Superior temporal gyrus (tissue), 1 donor: ENCODE data around the gene CIITA.

Source experiments
- DNase-seq: peaks from one replicate; pipeline ENCODE4 v3.0.0-alpha.2; 2016; ENCODE audit errors: extremely low spot score

Gene CIITA

DNA sequence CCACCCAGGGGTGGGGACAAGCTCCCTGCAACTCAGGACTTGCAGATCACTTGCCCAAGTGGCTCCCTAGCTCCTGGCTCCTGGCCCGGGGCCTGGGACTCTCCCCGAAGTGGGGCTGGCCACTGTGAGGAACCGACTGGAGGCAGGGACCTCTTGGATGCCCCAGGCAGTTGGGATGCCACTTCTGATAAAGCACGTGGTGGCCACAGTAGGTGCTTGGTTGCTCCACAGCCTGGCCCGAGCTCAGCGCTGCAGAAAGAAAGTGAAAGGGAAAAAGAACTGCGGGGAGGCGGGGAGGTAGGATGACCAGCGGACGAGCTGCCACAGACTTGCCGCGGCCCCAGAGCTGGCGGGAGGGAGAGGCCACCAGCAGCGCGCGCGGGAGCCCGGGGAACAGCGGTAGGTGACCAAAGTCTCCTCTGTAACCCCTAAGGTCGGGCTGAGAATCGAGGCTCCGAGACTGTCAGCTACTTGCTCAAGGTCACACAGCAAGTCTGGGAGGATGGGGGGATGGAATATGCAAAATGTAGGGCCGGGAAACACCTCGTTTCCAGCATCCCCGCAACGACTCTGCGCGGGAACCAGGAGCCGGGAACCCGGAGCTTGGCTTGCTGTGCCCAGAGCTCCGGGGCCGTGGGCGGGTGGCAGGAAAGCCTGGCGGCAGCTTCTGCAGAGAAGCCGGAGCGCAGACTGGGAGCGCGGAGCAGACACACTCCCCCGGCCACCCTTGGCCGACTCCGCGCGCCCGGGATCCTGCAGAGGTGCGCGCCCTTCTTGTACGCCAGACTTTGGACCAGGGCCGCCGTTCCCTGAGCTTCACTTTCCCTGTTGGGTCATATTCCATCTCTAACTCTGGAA is 1.9 kb downstream of the CIITA start:
- DNase-seq: no peak

DNA sequence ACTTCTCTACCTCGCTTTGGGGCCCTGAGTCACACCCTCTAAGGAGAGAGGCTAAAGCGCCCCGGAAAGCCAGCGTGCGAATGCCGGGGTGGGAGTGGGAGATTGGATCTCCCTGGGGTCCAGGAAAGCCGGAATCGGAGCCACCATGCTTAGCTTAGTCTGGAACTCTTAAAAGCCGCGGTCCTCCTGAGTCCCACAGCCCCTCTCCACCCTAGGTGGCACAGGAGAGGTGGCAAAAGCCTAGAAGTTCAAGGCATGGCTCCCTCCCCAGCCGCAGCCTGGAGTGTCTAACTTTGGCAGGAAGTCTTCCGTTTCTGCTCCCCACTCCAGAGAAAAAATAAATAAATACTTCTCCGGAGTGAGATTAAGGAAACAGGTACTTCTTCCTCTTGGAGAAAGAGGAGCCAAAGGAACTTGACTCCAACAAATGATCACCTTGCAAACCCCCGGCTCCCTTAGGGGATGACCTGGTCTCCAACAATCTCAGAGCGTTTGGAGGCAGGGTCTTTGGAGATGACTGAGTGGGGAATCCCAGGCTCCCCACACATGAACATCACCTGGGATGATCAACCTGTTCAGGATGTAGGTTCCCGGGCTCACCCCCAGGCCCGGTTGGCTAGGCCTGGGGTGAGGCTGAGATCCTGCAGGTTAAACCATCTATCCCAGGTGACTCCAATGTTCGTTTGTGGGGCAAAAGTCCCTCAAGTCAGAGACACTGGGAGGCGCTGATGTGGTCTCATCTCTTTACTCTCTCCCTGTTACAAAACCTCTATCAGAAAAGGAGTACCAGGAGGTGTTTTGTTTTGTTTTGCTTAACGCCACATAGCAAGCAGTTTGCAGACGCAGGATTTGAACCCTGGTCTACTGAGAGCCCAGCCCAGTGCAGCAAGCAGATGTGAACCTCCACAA is 2.9 kb downstream of the CIITA start:
- DNase-seq: no peak

DNA sequence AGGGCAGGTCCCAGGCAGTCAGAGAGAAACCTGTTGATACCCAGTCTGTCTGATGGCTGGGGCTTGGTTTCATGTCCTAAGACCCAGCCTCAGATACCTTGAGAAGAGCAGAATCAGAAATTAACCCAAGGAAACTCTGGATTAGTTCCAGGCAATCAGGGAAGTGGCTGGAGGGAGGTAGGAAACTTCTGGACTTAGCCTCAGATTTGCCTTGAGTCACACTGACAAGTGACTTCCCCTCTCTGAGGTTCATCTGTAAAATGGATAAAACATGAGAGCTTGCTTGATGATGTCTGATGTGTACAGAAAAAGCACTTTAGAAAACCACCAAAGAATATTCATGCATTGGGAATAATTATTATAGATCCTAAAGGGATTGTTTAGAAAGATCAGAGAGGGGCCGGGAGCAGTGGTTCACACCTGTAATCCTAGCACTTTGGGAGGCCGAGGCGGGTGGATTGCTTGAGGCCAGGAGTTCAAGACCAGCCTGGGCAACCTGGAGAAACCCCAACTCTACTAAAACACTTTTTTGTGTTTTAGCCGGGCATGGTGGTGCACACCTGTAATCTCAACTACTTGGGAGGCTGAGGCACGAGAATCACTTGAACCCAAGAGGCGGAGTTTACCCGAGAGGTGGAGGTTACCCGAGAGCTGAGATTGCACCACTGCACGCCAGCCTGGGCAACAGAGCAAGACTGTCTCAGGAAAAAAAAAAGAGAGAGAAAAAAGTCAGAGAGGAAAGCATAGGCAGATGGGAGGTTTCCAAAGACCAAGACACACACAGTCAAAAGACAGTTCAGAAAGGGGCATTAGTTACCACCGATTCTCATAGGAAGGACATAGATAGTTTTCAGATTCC is 3.8 kb downstream of the CIITA start:
- no peak for DNase-seq

DNA sequence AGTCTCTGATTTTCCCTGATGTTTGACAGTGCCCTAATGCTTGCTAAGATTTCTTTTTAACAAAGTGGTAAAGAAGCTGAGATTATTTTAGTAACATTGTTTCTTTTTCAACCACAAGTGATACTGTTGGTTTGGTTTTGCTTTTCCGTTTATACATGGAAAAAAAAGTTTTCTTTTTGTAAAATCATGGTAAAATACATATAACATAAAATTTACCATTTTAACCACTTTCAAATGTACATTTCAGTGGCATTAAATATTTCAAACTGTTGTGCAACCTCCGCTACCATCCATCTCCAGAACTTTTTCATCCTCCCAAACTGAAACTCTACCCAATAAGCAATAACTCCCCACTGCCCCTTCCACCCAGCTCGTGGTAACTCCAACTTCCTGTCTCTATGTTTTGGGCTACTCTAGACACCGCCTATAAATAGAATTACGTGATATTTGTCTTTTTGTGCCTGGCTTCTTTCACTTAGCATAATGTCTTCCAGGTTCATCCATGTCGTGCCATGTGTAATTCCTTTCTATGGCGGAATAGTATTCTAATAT is 4.6 kb downstream of the CIITA start:
- DNase-seq: no peak

DNA sequence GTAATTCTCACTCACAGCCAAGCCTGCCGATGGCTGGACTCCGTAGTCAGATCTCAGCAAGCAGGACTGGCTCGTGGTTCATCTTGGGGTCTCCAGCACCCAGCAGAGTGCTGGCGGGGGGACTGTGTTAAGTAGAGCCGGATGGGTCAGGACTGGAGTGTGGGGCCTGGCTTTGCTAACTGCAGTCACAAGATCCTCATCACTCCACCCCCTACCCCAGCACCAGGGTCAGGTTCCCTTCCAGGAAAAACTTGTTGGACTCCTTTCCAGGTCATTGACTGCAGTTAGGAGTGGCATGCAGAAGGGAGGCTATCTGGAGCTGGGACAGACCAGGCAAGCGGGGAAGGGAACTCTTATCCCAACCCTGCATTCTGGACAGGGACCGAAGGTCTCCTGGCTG is 6.0 kb downstream of the CIITA start:
- DNase-seq: no peak

DNA sequence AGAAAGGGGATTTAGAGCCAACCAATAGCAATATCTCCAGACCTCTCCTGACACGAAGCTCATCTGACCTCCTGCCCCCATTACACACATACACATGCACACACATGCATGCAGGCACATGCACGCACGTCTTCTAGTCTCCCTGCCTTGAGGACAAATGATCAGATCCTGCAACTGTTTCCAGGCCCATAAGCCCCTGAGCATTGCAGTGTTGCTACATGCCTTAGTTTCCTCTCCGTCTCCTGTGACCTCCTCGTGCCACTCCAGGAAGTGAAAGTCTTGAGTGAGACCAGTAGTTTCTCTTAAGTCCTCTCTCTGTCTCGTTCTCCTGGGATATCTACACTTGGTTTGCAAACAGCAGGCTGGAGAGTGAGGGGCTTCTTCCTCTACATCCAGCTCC is 8.2 kb downstream of the CIITA start:
- no peak for DNase-seq

DNA sequence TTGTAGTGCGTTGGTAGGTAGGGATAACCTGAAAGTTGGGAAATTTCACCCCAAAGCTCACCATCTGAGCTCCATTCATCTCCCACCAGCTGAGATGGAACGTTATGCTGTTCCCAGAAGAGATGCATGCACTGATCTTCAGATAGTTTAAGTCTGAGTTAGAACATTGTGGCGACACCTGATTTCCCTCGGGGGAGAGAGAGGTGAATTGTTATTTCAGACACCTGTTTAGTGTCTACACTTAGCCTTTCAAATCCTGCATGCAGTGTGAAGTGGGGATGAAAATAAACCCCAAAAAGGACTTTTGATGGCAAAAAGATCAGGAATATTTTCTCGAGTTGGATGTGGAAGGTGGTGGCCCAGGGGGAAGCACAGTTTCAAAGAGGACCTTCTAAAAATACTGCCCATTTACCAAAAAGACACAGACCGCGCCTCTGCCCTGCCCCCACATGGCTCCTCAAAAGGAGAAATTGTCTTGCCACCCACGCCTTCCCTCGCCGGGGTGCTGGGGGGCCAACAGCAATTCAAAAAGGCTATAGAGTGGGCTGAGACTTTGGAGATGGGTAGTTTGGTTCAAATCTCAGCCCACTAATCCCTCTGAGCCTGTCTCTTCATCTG is 11.4 kb downstream of the CIITA start:
- no peak for DNase-seq

DNA sequence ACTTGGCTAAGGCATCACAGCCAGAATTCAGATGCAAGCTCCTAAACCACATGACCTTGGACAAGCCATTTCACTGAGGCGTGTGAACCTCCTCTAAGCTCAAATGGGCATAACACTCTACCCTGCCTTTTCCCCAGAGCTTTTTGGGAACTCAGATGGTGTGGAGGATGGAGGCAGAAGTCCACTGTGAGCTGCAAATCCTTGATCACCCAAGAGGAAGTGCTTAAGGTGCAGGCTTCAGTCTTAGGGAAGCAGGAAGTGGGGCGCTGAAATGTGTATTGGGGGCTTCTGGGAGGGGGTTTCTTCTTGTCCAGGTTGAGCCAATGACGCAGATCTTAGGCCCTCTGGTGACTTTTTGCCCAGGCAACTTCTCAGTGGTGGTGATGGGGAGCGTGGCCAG is 12.9 kb downstream of the CIITA start:
- DNase-seq: no peak

DNA sequence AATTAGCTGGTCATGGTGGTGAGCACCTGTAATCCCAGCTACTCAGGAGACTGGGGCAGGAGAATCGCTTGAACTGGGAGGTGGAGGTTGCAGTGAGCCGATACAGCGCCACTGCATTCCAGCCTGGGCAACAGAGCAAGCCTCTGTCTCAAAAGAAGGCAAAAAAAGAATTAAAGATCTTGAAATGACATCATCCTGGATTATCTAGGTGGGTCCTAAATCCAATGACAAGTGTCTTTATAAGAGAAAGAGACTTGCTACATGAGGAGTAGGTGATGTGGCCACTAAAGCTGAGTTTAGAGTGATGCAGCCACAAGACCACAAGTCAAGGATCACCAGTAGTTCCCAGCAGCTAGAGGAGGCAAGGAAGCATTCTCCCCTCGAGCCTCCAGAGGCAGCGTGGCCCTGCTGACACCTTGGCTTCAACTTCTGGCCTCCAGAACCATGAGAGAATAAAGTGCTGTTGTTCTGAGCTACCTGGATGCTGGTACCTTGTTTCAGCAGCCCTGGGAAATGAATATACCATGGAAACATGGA is 15.8 kb downstream of the CIITA start:
- DNase-seq: no peak

DNA sequence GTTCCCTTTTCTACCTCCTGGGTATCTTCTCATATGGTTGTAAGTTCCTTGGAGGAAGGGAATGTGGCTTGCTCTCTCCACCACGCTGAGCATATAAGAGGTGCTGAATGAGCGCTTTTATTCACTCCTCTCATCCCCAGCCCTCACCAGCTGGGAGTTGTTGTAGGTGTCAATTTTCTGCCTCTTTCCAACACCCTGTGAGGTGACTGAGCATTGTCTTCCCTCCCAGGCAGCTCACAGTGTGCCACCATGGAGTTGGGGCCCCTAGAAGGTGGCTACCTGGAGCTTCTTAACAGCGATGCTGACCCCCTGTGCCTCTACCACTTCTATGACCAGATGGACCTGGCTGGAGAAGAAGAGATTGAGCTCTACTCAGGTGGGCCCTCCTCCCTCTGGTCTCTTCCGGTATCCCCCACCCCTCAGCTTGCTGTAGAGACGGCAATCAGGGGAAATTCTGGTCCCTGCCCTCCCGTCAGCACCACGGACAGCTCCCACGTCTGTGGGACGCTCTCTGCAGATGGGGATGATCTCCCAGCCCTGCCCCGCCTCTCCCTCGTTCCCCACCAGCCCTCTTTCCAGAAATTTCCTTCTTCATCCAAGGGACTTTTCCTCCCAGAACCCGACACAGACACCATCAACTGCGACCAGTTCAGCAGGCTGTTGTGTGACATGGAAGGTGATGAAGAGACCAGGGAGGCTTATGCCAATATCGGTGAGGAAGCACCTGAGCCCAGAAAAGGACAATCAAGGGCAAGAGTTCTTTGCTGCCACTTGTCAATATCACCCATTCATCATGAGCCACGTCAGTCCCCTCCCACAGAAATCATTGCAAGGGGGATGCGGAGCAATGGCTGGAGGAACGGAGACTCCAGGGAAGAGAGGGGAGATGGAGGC is 18.3 kb downstream of the CIITA start:
- DNase-seq: no peak

DNA sequence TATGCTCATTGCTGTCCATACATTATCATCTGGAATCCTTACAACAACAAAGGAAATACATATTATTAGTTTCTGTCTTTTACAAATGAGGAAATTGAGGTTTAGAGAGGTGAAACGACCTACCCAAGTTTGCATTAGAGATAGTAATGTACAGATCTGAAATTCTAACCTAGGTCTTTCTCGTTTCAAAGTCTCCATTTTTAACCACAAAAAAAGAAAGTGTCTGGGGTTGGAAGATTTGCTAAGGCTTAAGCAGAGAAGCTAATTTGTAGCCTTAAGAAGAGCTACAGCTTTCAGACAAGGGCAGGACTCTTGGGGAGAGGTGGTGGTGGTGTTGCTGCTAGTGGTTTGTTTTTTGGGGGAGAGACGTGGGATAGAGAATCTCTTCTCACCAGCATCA is 19.2 kb downstream of the CIITA start:
- DNase-seq: no peak

DNA sequence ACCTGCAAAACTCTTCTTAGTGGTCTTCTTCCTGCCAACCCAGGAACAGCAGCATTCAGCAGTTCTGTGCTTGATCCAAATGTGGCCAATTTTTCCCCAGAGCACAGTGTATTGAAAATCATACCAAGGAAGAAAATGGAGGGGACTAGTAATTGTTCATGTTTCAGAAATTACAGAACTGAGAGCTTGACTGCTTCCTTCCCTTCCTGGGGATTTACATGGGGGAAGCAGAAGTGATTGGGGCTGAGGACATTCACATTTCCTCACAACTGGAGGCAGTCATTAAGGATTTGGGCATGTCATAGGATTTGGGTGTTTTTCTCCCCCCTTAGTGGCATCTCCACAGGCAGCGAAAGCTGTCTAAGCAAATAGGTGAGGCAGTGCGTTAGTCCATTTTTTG is 19.7 kb downstream of the CIITA start:
- DNase-seq: no peak

DNA sequence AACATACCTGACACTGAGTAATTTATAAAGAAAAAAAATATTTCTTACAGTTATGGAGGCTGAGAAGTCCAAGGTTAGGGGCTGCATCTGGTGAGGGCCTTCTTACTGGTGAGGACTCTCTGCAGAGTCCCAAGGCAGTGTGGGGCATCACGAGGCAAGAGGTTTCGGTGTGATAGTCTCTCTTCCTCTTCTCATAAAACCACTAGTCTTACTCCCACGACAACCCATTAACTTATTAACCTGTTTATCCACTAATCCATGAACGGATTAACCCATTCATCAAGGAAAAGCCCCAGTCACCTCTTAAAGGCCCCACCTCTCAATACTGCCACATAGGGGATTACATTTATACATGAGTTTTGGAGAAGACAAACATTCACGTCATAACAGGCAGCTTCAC is 20.1 kb downstream of the CIITA start:
- DNase-seq: no peak

DNA sequence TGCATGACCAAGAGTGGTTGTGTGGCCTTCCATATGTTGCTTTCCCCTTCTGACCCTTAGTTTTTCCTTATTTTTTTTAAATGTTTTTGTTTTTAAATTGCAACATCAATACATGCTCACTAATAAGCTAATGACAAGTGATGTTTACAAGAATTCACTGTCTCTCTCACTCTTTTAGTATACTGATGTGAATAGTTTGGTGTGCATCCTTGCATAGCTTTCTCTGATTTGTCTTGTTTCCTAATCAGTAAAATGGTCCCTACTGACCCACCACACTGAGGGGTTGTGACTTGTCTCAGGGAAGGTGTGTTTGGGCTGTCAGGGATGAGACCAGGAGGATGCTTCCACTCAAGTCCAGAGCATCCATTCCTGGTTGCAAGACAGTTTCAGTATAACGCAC is 26.0 kb downstream of the CIITA start:
- DNase-seq: no peak

DNA sequence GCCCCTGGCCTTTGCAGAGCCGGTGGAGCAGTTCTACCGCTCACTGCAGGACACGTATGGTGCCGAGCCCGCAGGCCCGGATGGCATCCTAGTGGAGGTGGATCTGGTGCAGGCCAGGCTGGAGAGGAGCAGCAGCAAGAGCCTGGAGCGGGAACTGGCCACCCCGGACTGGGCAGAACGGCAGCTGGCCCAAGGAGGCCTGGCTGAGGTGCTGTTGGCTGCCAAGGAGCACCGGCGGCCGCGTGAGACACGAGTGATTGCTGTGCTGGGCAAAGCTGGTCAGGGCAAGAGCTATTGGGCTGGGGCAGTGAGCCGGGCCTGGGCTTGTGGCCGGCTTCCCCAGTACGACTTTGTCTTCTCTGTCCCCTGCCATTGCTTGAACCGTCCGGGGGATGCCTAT is 29.5 kb downstream of the CIITA start:
- DNase-seq: no peak

DNA sequence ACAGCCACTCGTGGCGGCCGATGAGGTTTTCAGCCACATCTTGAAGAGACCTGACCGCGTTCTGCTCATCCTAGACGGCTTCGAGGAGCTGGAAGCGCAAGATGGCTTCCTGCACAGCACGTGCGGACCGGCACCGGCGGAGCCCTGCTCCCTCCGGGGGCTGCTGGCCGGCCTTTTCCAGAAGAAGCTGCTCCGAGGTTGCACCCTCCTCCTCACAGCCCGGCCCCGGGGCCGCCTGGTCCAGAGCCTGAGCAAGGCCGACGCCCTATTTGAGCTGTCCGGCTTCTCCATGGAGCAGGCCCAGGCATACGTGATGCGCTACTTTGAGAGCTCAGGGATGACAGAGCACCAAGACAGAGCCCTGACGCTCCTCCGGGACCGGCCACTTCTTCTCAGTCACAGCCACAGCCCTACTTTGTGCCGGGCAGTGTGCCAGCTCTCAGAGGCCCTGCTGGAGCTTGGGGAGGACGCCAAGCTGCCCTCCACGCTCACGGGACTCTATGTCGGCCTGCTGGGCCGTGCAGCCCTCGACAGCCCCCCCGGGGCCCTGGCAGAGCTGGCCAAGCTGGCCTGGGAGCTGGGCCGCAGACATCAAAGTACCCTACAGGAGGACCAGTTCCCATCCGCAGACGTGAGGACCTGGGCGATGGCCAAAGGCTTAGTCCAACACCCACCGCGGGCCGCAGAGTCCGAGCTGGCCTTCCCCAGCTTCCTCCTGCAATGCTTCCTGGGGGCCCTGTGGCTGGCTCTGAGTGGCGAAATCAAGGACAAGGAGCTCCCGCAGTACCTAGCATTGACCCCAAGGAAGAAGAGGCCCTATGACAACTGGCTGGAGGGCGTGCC is 30.1 kb downstream of the CIITA start:
- DNase-seq: no peak

DNA sequence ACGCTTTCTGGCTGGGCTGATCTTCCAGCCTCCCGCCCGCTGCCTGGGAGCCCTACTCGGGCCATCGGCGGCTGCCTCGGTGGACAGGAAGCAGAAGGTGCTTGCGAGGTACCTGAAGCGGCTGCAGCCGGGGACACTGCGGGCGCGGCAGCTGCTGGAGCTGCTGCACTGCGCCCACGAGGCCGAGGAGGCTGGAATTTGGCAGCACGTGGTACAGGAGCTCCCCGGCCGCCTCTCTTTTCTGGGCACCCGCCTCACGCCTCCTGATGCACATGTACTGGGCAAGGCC is 30.7 kb downstream of the CIITA start:
- DNase-seq: no peak

DNA sequence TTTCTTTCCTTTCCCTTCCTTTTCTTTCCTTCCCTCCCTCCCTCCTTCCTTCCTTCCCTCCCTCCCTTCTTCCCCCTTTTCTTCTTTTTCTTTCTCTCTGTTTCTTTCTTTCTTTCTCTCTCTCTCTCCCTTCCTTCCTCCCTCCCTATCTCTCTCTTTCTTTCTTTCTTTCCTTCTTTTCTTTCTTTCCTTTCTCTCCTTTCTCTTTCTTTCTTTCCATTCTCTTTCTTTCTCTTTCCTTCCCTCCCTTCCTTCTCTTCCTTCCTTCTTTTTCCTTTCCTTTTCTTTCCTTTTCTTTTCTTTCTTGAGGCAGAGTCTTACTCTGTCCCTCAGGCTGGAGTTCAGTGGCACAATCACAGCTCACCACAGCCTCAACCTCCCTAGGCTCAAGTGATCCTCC is 34.3 kb downstream of the CIITA start:
- DNase-seq: no peak

DNA sequence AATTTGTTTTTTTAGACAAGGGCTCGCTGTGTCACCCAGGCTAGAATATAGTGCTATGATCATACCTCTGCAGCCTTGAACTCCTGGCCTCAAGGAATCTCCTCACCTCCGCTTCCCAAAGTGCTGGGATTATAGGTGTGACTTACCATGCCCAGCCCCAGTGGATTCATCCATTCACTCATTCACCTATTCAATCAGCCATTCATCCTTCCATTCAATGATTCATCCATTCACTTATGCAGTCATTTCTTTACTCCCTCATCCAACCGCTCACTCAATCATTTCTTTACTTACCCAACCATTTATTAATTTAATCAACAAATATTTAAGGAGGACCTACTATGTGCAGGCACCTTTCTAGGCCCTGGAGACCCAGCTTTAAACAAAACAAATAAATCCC is 39.5 kb downstream of the CIITA start:
- DNase-seq: no peak
